DOHH2 (cell line): Measurements from ENCODE around the gene KBTBD6.
"Not testable (repeated sequence)": the region's sequence is repeated elsewhere in the genome, so short reads cannot be mapped to it uniquely, and the experiment has no call there.

Experiments
- EZH2phosphoT487 ChIP-seq: fragments of 200-600 bp; sonication (generic); IDR thresholded peaks from 2 replicates; pipeline ENCODE4 v1.6.1; 2017; ENCODE audit warnings: borderline replicate concordance, mild to moderate bottlenecking, antibody characterized with exemption, low read length, moderate library complexity, mixed read lengths
- TF ChIP-seq, protein P1 (sequence below): fragments of 200-600 bp; sonication (generic); IDR thresholded peaks from one replicate; pipeline ENCODE4 v1.5.1; 2014; ENCODE audit warnings: antibody characterized with exemption, mild to moderate bottlenecking, low read depth, low read length; ENCODE audit not compliant: poor library complexity, severe bottlenecking

DNA sequence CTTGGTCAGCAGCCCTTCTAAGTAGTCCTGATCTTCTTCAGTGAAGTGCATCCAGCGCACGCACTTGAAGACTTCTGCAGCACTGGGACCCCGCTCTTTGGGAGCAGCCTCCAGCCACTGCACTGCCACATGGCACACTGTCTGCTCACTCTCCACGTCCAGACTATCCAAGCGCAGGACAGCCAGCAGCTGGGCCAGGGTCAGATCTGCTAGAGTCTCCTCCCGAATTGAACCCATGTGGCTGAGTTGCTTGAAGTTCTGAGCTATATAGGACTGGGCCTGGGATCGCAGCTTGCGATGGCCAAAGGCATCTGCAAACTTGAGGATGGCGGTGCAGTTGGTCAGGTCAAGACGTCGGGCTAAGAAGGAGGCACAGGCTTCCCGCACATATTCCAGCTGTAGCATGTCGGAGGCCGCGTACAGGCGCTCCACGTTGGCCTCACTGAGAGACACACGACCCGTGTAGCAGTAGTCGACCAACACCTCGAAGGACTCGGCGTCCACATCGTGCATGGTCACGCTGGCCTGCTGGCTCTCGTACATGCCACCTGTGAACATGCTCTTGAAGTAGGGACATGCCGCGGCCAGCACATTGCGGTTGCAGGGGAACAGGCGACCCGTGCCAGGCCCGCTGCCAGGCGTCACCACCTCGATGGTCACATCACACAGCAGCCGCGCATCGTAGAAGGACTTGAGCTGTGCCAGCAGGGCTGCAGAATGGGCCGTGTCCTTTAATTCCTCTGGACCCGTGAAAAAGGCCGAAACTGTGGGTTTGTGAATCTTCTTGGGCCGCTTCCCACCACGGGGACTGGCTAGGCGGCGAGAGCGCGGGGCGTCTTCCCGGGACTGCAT is 716 bp downstream of the KBTBD6 start:
- TF ChIP-seq, protein P1, sequence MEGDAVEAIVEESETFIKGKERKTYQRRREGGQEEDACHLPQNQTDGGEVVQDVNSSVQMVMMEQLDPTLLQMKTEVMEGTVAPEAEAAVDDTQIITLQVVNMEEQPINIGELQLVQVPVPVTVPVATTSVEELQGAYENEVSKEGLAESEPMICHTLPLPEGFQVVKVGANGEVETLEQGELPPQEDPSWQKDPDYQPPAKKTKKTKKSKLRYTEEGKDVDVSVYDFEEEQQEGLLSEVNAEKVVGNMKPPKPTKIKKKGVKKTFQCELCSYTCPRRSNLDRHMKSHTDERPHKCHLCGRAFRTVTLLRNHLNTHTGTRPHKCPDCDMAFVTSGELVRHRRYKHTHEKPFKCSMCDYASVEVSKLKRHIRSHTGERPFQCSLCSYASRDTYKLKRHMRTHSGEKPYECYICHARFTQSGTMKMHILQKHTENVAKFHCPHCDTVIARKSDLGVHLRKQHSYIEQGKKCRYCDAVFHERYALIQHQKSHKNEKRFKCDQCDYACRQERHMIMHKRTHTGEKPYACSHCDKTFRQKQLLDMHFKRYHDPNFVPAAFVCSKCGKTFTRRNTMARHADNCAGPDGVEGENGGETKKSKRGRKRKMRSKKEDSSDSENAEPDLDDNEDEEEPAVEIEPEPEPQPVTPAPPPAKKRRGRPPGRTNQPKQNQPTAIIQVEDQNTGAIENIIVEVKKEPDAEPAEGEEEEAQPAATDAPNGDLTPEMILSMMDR: not testable (repeated sequence)
- not testable (repeated sequence) for TF ChIP-seq EZH2phosphoT487
